OCI-LY1 (cell line): ENCODE results near the gene SERPINB5.

ENCODE experiments used
- H2AFZ ChIP-seq: fragments of 200-600 bp; sonication (generic), shearing (Covaris generic); 2 replicates; pipeline ENCODE4 v1.6.0; 2014; ENCODE audit warnings: antibody characterized with exemption, mild to moderate bottlenecking, low read length
- H3F3A ChIP-seq: fragments of 200-600 bp; sonication (generic), shearing (Covaris generic); 2 replicates; pipeline ENCODE4 v1.6.0; 2014; ENCODE audit warnings: mild to moderate bottlenecking, antibody characterized with exemption, low read length, moderate library complexity; ENCODE audit not compliant: insufficient read depth
- H3K27ac ChIP-seq: fragments of 200-600 bp; sonication (generic); 2 replicates; pipeline ENCODE4 v1.5.1; 2014; ENCODE audit warnings: low read length, mixed run types, mild to moderate bottlenecking, low read depth; ENCODE audit not compliant: poor library complexity, severe bottlenecking
- H3K27me3 ChIP-seq: fragments of 200-600 bp; sonication (generic); 2 replicates; pipeline ENCODE4 v1.6.0; 2014; ENCODE audit warnings: antibody characterized with exemption, mild to moderate bottlenecking, low read length, moderate library complexity; ENCODE audit not compliant: insufficient read depth
- H3K36me3 ChIP-seq: fragments of 200-600 bp; sonication (generic); 2 replicates; pipeline ENCODE4 v1.6.1; 2014; ENCODE audit warnings: mild to moderate bottlenecking, antibody characterized with exemption, low read length, moderate library complexity, mixed read lengths; ENCODE audit not compliant: insufficient read depth
- H3K4me1 ChIP-seq: fragments of 200-600 bp; sonication (generic); 2 replicates; pipeline ENCODE4 v1.5.1; 2014; ENCODE audit warnings: mild to moderate bottlenecking, low read length, moderate library complexity; ENCODE audit not compliant: insufficient read depth, severe bottlenecking
- H3K4me2 ChIP-seq: fragments of 200-600 bp; sonication (generic), shearing (Covaris generic); 2 replicates; pipeline ENCODE4 v1.6.1; 2014; ENCODE audit warnings: low read length
- H3K4me3 ChIP-seq: fragments of 200-600 bp; sonication (generic); 2 replicates; pipeline ENCODE4 v1.5.1; 2014; ENCODE audit warnings: low read length, low read depth, mild to moderate bottlenecking, mixed read lengths; ENCODE audit not compliant: poor library complexity, severe bottlenecking
- H3K79me2 ChIP-seq: fragments of 200-600 bp; shearing (Covaris generic); 2 replicates; pipeline ENCODE4 v1.6.1; 2016; ENCODE audit warnings: mixed run types, low read length, mixed read lengths; ENCODE audit not compliant: insufficient read depth
- H3K9ac ChIP-seq: fragments of 200-600 bp; sonication (generic), shearing (Covaris generic); 2 replicates; pipeline ENCODE4 v1.6.1; 2014; ENCODE audit warnings: mild to moderate bottlenecking, low read length, mixed read lengths
- H3K9me2 ChIP-seq: fragments of 200-600 bp; sonication (generic), shearing (Covaris generic); 2 replicates; pipeline ENCODE4 v1.6.1; 2014; ENCODE audit warnings: low read depth, mild to moderate bottlenecking, low read length, mixed read lengths
- H3K9me3 ChIP-seq: fragments of 200-600 bp; shearing (Covaris generic); 2 replicates; pipeline ENCODE4 v1.6.1; 2014; ENCODE audit warnings: low read length, mixed read lengths
- H4K20me1 ChIP-seq: fragments of 200-600 bp; sonication (generic), shearing (Covaris generic); 2 replicates; pipeline ENCODE4 v1.6.0; 2016; ENCODE audit warnings: mild to moderate bottlenecking, low read length; ENCODE audit not compliant: insufficient read depth
- CTCF ChIP-seq: fragments of 200-600 bp; sonication (generic), shearing (Covaris generic); IDR thresholded peaks from 2 replicates; pipeline ENCODE4 v1.5.1; 2017; ENCODE audit warnings: mild to moderate bottlenecking, antibody characterized with exemption, low read length, moderate library complexity, mixed read lengths
- EZH2 ChIP-seq: fragments of 200-600 bp; sonication (generic), shearing (Covaris generic); IDR thresholded peaks from 2 replicates; pipeline ENCODE4 v1.8.0; 2017; ENCODE audit warnings: borderline replicate concordance, mixed run types, mild to moderate bottlenecking, antibody characterized with exemption, low read length, moderate library complexity, mixed read lengths

The SERPINB5 gene

GRCh38 chr18:63460414-63460813, 16.3 kb upstream of the SERPINB5 start:
- Histone ChIP-seq H3F3A (no peaks in the 10 kb centered on the region), H3K36me3 (no peaks in the 10 kb centered on the region), H3K9me3 (no peaks in the 10 kb centered on the region), H3K4me1 (no peaks in the 10 kb centered on the region), H3K9me2 (no peaks in the 10 kb centered on the region), H3K79me2 (no peaks in the 10 kb centered on the region), H4K20me1 (no peaks in the 10 kb centered on the region), H3K4me2 (no peak overlapping the region), H3K27me3 (peaks cover 6% of the 10 kb centered on the region; the same call in 1 of the 2 replicates), H3K27ac (no peak overlapping the region), H2AFZ (no peak overlapping the region), H3K4me3 (no peak overlapping the region), H3K9ac (no peak overlapping the region)
- TF ChIP-seq CTCF (no peak), EZH2 (no peak)

- no peak overlapping the region for H3K4me2 ChIP-seq
- H3K9me3 ChIP-seq: no peaks in the 10 kb centered on the region
- no peaks in the 10 kb centered on the region for H3K79me2 ChIP-seq
- no peaks in the 10 kb centered on the region for H3K27me3 ChIP-seq
- H3F3A ChIP-seq: no peaks in the 10 kb centered on the region
- H3K9me2 ChIP-seq: no peaks in the 10 kb centered on the region
- no peak for TF ChIP-seq EZH2
- no peak for TF ChIP-seq CTCF
- no peak overlapping the region for H3K9ac ChIP-seq
- H3K4me3 ChIP-seq: no peak overlapping the region
- H4K20me1 ChIP-seq: no peaks in the 10 kb centered on the region
- no peak overlapping the region for H2AFZ ChIP-seq
- H3K4me1 ChIP-seq: no peaks in the 10 kb centered on the region
- no peak overlapping the region for H3K27ac ChIP-seq
- no peaks in the 10 kb centered on the region for H3K36me3 ChIP-seq
Observed at GRCh38 chr18:63464434-63464833, 12.3 kb upstream of the SERPINB5 start.

- Histone ChIP-seq H3K9me2 (no peaks in the 10 kb centered on the region), H3K27ac (no peak overlapping the region), H3K4me1 (no peaks in the 10 kb centered on the region), H3K4me3 (no peak overlapping the region), H3K4me2 (no peak overlapping the region), H4K20me1 (no peaks in the 10 kb centered on the region), H3K36me3 (no peaks in the 10 kb centered on the region), H3K9me3 (no peaks in the 10 kb centered on the region), H3K9ac (no peak overlapping the region), H3K79me2 (no peaks in the 10 kb centered on the region), H3K27me3 (no peaks in the 10 kb centered on the region), H3F3A (no peaks in the 10 kb centered on the region), H2AFZ (no peak overlapping the region)
- TF ChIP-seq CTCF (no peak), EZH2 (no peak)
Observed at GRCh38 chr18:63465059-63465458, 11.7 kb upstream of the SERPINB5 start.
